ENCODE data around the gene BRIX1.
A peak's percentile ranks its signal among the peaks of the same experiment; 100 is the strongest.

Gene BRIX1

GRCh38 chr5:34929134-34929719 is 13.7 kb downstream of the BRIX1 start, which contains the start of gene DNAJC21:
DNAJC21 (plus strand) TSS chr5:34929559; CDS start chr5:34929820, 261 bp downstream.
- H2AFZ ChIP-seq (ENCODE audit: low read depth, low read length, severe bottlenecking): peak within 1 kb of the TSS; percentile 91
- H3F3A ChIP-seq (ENCODE audit: insufficient read depth): peaks cover 45% of the 10 kb centered on the region
- H3K4me2 ChIP-seq (ENCODE audit: low read depth, low read length, poor library complexity, severe bottlenecking): peak within 1 kb of the TSS; percentile 83
- H3K27me3 ChIP-seq (ENCODE audit: low read length): no peaks in the 10 kb centered on the region
- H3K27ac ChIP-seq (ENCODE audit: low read depth, low read length): peak within 1 kb of the TSS; percentile 64
- peak within 1 kb of the TSS; percentile 96 for H3K9ac ChIP-seq (ENCODE audit: low read length)
- H3K79me2 ChIP-seq (ENCODE audit: insufficient read depth, low read length): peaks cover 36% of the 10 kb centered on the region
- peaks cover 6% of the 10 kb centered on the region for H4K20me1 ChIP-seq (ENCODE audit: low read depth, low read length)
- no peaks in the 10 kb centered on the region for H3K9me3 ChIP-seq (ENCODE audit: insufficient read depth, low read length)
- H3K36me3 ChIP-seq (ENCODE audit: low read length): peaks cover 29% of the 10 kb centered on the region
- peak within 1 kb of the TSS; percentile 86 for H3K4me3 ChIP-seq (ENCODE audit: insufficient read depth, low read length, poor library complexity, severe bottlenecking)
- no peaks in the 10 kb centered on the region for H3K9me2 ChIP-seq (replicated peaks; ENCODE audit: insufficient read depth, low read length)
- TF ChIP-seq EZH2phosphoT487 (conservative IDR thresholded peaks at IDR 0.05; ENCODE audit: low read length) (no peak), CTCF (IDR thresholded peaks at IDR 0.05; ENCODE audit: insufficient read depth, low read length, poor library complexity, severe bottlenecking) (no peak)

GRCh38 chr5:34929720-34930461 is 14.4 kb downstream of the BRIX1 start:
- TF ChIP-seq CTCF (IDR thresholded peaks at IDR 0.05; ENCODE audit: insufficient read depth, low read length, poor library complexity, severe bottlenecking) (no peak), EZH2phosphoT487 (conservative IDR thresholded peaks at IDR 0.05; ENCODE audit: low read length) (no peak)
- Histone ChIP-seq H3K9ac (ENCODE audit: low read length) (peak overlapping the region; percentile 96), H3K27me3 (ENCODE audit: low read length) (no peaks in the 10 kb centered on the region)

GRCh38 chr5:34930462-34930844 is 14.9 kb downstream of the BRIX1 start:
- Histone ChIP-seq H3K27me3 (ENCODE audit: low read length) (no peaks in the 10 kb centered on the region), H3K36me3 (ENCODE audit: low read length) (peaks cover 21% of the 10 kb centered on the region; the same call in 1 of the 2 replicates), H3K9me3 (ENCODE audit: insufficient read depth, low read length) (no peaks in the 10 kb centered on the region), H2AFZ (ENCODE audit: low read depth, low read length, severe bottlenecking) (peak overlapping the region; percentile 91), H3K4me3 (ENCODE audit: insufficient read depth, low read length, poor library complexity, severe bottlenecking) (peak overlapping the region; percentile 86), H3K79me2 (ENCODE audit: insufficient read depth, low read length) (peaks cover 41% of the 10 kb centered on the region), H3K9me2 (replicated peaks; ENCODE audit: insufficient read depth, low read length) (no peaks in the 10 kb centered on the region), H3K9ac (ENCODE audit: low read length) (peak overlapping the region; percentile 96), H3K4me2 (ENCODE audit: low read depth, low read length, poor library complexity, severe bottlenecking) (peak overlapping the region; percentile 83), H3F3A (ENCODE audit: insufficient read depth) (peaks cover 32% of the 10 kb centered on the region), H3K27ac (ENCODE audit: low read depth, low read length) (peak overlapping the region; percentile 64), H4K20me1 (ENCODE audit: low read depth, low read length) (peaks cover 6% of the 10 kb centered on the region)
- TF ChIP-seq CTCF (IDR thresholded peaks at IDR 0.05; ENCODE audit: insufficient read depth, low read length, poor library complexity, severe bottlenecking) (no peak), EZH2phosphoT487 (conservative IDR thresholded peaks at IDR 0.05; ENCODE audit: low read length) (no peak)

More at GRCh38 chr5:34929720-34930461, 14.4 kb downstream of the BRIX1 start:
- Histone ChIP-seq H3K27ac (ENCODE audit: low read depth, low read length) (peak overlapping the region; percentile 64), H3K9me3 (ENCODE audit: insufficient read depth, low read length) (no peaks in the 10 kb centered on the region), H3F3A (ENCODE audit: insufficient read depth) (peaks cover 38% of the 10 kb centered on the region), H2AFZ (ENCODE audit: low read depth, low read length, severe bottlenecking) (peak overlapping the region; percentile 91), H3K36me3 (ENCODE audit: low read length) (peaks cover 22% of the 10 kb centered on the region), H3K79me2 (ENCODE audit: insufficient read depth, low read length) (peaks cover 41% of the 10 kb centered on the region), H3K4me2 (ENCODE audit: low read depth, low read length, poor library complexity, severe bottlenecking) (peak overlapping the region; percentile 83), H4K20me1 (ENCODE audit: low read depth, low read length) (peaks cover 6% of the 10 kb centered on the region), H3K9me2 (replicated peaks; ENCODE audit: insufficient read depth, low read length) (no peaks in the 10 kb centered on the region), H3K4me3 (ENCODE audit: insufficient read depth, low read length, poor library complexity, severe bottlenecking) (peak overlapping the region; percentile 86)

Data from SU-DHL-6 (cell line).